Lower lobe of right lung (tissue), 2 donors: ENCODE data around the gene TOM1. TPM values are rescaled to one million over a fixed set of nuclear protein-coding genes. Genes with fewer than 3 reads are reported as not detected.

Experiments
- ATAC-seq, 2 donors: fragments of 200-7000 bp; cut with Tn5 transposase; one replicate each; pipeline ENCODE4 v1.9.1; 2020 to 2022; ENCODE audit warnings: mild to moderate bottlenecking in 2 of 2, moderate library complexity in 2 of 2
- DNase-seq: peaks from one replicate; pipeline ENCODE4 v3.0.0-alpha.2; 2020
- H3K27ac ChIP-seq: fragments of 200-600 bp; one replicate; pipeline ENCODE4 v1.8.0; 2022
- H3K27me3 ChIP-seq: fragments of 200-600 bp; one replicate; pipeline ENCODE4 v1.8.0; 2022; ENCODE audit warnings: low read depth
- H3K36me3 ChIP-seq: fragments of 200-600 bp; one replicate; pipeline ENCODE4 v1.8.0; 2022; ENCODE audit warnings: mild to moderate bottlenecking
- H3K4me1 ChIP-seq: fragments of 200-600 bp; one replicate; pipeline ENCODE4 v1.8.0; 2022
- H3K4me3 ChIP-seq: fragments of 200-600 bp; one replicate; pipeline ENCODE4 v1.8.0; 2022; ENCODE audit warnings: mild to moderate bottlenecking
- H3K9me3 ChIP-seq: fragments of 200-600 bp; one replicate; pipeline ENCODE4 v1.8.0; 2022
- CTCF ChIP-seq: fragments of 200-600 bp; IDR thresholded peaks from one replicate; pipeline ENCODE4 v1.8.0; 2022; ENCODE audit warnings: antibody characterized with exemption, mild to moderate bottlenecking
- intact Hi-C: fragments of 100-400 bp; cut with DNase I; formaldehyde crosslinking; loops from one replicate; pipeline ENCODE4 v1.11.0; 2022
- total RNA-seq: library from RNA; stranded (reverse); fragmentation: NEBNext Ultra II Directional; extraction: Animal tissue kit (Norgen Biotek cat#: 25700); gene quantifications from one replicate; pipeline ENCODE4 v1.2.1, GENCODE V29; 2021
- donor health status: DM: no; HTN: yes; CAD: no; lungs with severe emphysema.

Gene TOM1
- total RNA-seq, 1 donor from 2014 or later, result 70.3 TPM

DNA sequence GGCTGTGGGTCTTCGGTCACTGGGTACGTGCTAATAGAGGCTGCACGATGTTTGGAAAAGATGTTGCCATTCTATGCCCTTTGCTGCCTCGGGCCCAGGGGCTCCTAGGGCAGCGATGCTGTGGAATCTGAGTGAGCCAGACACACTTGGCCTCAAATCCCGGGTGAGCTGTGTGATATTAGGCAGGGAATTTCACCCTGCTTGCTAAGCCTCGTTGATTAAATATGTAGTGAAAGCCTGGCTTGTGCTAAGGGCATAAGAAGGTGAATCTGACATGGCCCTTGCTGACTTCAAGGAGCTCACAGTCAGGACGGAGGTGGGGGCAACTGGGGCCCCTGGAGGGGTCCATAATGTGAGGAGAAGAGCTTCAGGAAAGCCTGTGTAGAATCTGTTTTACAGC is 75.8 kb downstream of the TOM1 start:
- Histone ChIP-seq H3K27ac (no peak overlapping the region), H3K4me3 (no peak overlapping the region), H3K27me3 (no peaks in the 10 kb centered on the region), H3K9me3 (no peaks in the 10 kb centered on the region), H3K4me1 (peaks cover 59% of the 10 kb centered on the region), H3K36me3 (no peaks in the 10 kb centered on the region)
- no peak for TF ChIP-seq CTCF
- DNase-seq, result no peak
- intact Hi-C loops, result no loop called here
- no peak for ATAC-seq

DNA sequence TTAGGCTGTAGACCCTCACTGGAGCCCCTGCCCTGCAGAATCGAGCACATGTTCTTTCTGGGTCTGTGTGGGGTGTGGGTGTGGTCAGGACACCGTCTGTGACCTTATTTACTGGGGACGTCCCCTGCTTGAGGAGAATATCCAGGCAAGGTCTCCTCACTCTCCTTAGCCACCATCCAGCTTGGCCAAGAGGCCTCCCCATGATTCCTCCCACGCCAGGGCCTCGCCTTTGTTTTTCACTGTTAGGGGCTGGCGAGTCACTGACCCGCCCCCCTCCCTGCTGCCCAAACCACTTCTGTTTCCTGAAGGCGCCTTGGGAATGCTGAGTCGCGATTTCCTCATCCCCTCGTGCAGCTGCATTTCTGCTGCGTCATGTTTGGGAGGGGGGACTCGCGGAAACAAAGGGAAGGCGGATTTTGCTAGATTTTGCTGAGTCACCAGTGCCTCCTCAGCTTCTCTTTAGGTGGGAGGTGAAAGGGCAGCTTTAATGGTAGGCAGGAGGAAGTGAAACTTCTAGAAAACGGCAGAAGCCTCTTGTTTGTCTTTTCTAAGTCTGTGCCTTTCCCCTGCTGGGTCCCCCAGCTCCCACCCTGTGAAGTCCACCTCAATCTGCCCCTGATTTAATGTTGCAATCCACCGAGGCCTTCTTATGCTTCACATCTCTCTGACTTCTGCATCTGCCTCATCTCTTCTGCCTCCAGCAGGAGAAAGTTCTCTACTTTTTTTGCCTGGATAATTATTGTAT is 77.2 kb downstream of the TOM1 start:
- H3K27me3 ChIP-seq, result no peaks in the 10 kb centered on the region
- TF ChIP-seq CTCF, result no peak
- H3K36me3 ChIP-seq, result no peaks in the 10 kb centered on the region
- peak overlapping the region; percentile 80 for H3K27ac ChIP-seq
- ATAC-seq (peak; percentile 62 to 72), DNase-seq (peak; percentile 95)
- H3K4me1 ChIP-seq, result peaks cover 60% of the 10 kb centered on the region
- no peak overlapping the region for H3K4me3 ChIP-seq
- H3K9me3 ChIP-seq, result no peaks in the 10 kb centered on the region
- intact Hi-C loops, result no loop called here

- no peak for TF ChIP-seq CTCF
- DNase-seq, result no peak
- no peaks in the 10 kb centered on the region for H3K27me3 ChIP-seq
- H3K4me3 ChIP-seq, result no peak overlapping the region
- no peaks in the 10 kb centered on the region for H3K36me3 ChIP-seq
- H3K9me3 ChIP-seq, result no peaks in the 10 kb centered on the region
- intact Hi-C loops, result no loop called here
- no peak for ATAC-seq
- peak overlapping the region; percentile 80 for H3K27ac ChIP-seq
- peaks cover 53% of the 10 kb centered on the region for H3K4me1 ChIP-seq
Observed at GRCh38 chr22:35377735-35378134, 78.0 kb downstream of the TOM1 start.

DNA sequence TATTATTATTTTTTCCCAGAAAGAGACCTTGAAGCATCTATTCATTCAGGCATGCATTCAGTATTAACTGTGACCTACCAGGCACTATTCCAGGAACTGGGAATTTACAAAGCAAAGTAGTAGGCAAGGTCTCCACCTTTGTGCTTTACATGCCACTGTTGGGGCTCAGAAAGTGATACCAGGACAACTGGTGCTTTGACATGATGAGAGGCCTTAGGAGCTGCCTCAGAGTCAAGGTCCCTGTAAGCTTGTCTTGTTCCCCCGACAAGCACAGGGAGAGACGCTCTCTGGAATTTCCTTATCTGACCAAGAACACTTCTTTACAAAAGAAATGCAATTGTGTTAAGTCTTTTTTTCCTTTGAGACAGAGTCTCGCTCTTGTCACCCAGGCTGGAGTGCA is 78.9 kb downstream of the TOM1 start:
- Histone ChIP-seq H3K4me3 (no peak overlapping the region), H3K27ac (no peak overlapping the region), H3K27me3 (no peaks in the 10 kb centered on the region), H3K9me3 (no peaks in the 10 kb centered on the region), H3K36me3 (no peaks in the 10 kb centered on the region), H3K4me1 (peaks cover 61% of the 10 kb centered on the region)
- intact Hi-C loops, result no loop called here
- no peak for TF ChIP-seq CTCF
- no peak for DNase-seq
- no peak for ATAC-seq

DNA sequence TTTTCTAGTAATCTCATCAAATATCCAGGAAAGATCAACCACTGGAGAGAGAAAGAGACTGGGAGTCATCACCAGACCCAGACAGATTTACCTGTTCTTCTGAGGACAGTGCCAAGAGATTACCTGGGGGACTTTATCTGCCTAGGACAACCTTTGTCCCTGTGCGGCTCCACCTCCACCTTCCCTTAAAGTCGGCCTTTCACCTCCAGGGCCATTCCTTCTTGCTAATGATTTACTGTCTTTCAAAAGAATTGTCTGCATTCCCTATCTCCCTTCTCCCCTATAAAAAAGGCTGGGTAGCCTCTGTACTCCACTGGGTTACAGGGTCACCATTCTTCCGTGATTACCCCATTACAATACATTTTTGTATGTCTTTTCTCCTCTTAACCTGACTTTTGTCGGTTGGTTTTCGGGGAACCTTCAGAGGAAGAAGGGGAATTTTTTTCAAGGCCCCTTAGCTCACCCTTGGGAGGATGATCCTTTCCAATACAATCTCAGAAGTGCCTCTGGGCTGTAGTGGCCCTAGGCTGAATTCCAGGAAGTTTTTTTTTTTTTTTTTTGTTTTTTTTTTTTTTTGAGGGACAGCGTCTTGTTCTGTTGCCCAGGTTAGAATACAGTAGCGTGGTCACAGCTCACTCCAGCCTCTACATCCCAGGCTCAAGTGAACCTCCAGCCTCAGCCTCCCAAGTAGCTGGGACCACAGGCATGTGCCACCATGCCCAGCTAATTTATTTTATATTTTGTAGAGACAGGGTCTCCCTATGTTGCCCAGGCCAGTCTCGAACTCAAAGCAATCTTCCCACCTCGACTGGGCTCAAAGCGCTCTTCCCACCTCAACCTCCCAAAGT is 79.7 kb downstream of the TOM1 start:
- no peak overlapping the region for H3K4me3 ChIP-seq
- no peak for ATAC-seq
- TF ChIP-seq CTCF, result no peak
- DNase-seq, result no peak
- H3K27ac ChIP-seq, result no peak overlapping the region
- intact Hi-C loops, result no loop called here
- no peaks in the 10 kb centered on the region for H3K27me3 ChIP-seq
- H3K4me1 ChIP-seq, result peaks cover 64% of the 10 kb centered on the region
- H3K36me3 ChIP-seq, result peaks cover 4% of the 10 kb centered on the region
- no peaks in the 10 kb centered on the region for H3K9me3 ChIP-seq
